HCT116 (cell line): ENCODE results near the gene SMARCA2. TPM values are rescaled to one million over a fixed set of nuclear protein-coding genes. Genes with fewer than 3 reads are reported as not detected.

Experiments used
- ATAC-seq: fragments of 200-7000 bp; cut with Tn5 transposase; 2 replicates; pipeline ENCODE4 v1.9.1; 2020; ENCODE audit warnings: mild to moderate bottlenecking, moderate library complexity
- BruUV-seq: library from RNA; stranded (reverse); fragments of 400-500 nt; replicated peaks from 2 replicates; lab custom pipeline; 2021; lab: Mats Ljungman, UMichigan
- CTCF ChIA-PET: fragments of 300-600 bp; sonication (Branson Sonifier 250); formaldehyde crosslinking; loops from one replicate; lab custom pipeline; 2021; ENCODE audit warnings: antibody characterized with exemption; lab: Charles Lee
- POLR2A ChIA-PET: fragments of 300-600, 350-600 bp; sonication (Branson Sonifier 250); formaldehyde crosslinking; loops from one replicate; lab custom pipeline; 2021; ENCODE audit warnings: antibody characterized with exemption; lab: Charles Lee
- RAD21 ChIA-PET, 2 experiments: fragments of 300-600 bp; sonication (Branson Sonifier 250); formaldehyde crosslinking; loops; one replicate each; lab custom pipeline; 2023; ENCODE audit warnings: low total read pairs in 2 of 2; ENCODE audit not compliant: uncharacterized antibody in 2 of 2, unreplicated experiment in 2 of 2, low non-redundant PET in 1 of 2; lab: Charles Lee
- DNase-seq: peaks from one replicate; pipeline ENCODE4 v3.0.0-alpha.2; 2010; ENCODE audit warnings: low read depth, low spot score
- H2AFZ ChIP-seq: fragments of 200-600 bp; shearing (Covaris generic), sonication (generic); 2 replicates; pipeline ENCODE4 v1.6.1; 2017; ENCODE audit warnings: low read depth, mixed run types, mixed read lengths, antibody characterized with exemption, low read length; ENCODE audit not compliant: poor library complexity, severe bottlenecking
- H3K27ac ChIP-seq: 2 replicates; pipeline ENCODE4 v1.5.1; 2012; ENCODE audit warnings: low read depth, low read length
- H3K27me3 ChIP-seq: fragments of 200-600 bp; sonication (generic); 2 replicates; pipeline ENCODE4 v1.6.1; 2016; ENCODE audit warnings: mixed run types, low read length, mixed read lengths; ENCODE audit not compliant: insufficient read depth
- H3K36me3 ChIP-seq, 2 experiments: fragments of 200-500 bp in 1 of 2; fragments of 200-600 bp in 1 of 2; sonication (Bioruptor generic) in 1 of 2; sonication (generic) in 1 of 2; 2 replicates each; pipeline versions ENCODE4 v1.5.1 to v1.6.1; 2014 to 2016; ENCODE audit warnings: low read length in 2 of 2, inconsistent platforms in 1 of 2, mixed read lengths in 1 of 2, mixed run types in 1 of 2; ENCODE audit not compliant: insufficient read depth in 2 of 2, control insufficient read depth in 1 of 2
- H3K4me1 ChIP-seq, 2 experiments: fragments of 200-600 bp in 1 of 2; sonication (generic) in 1 of 2; 2 replicates each; pipeline versions ENCODE4 v1.5.1 to v1.6.1; 2012 to 2017; ENCODE audit warnings: low read length in 2 of 2, inconsistent platforms in 1 of 2, mild to moderate bottlenecking in 1 of 2, mixed read lengths in 1 of 2, mixed run types in 1 of 2, moderate library complexity in 1 of 2; ENCODE audit not compliant: insufficient read depth in 2 of 2, control insufficient read depth in 1 of 2
- H3K4me2 ChIP-seq: fragments of 200-600 bp; sonication (generic); 2 replicates; pipeline ENCODE4 v1.6.1; 2017; ENCODE audit warnings: mixed run types, low read length, mixed read lengths
- H3K4me3 ChIP-seq, 2 experiments: fragments of 200-600 bp in 1 of 2; sonication (generic) in 1 of 2; replicated peaks in 1 of 2; 2 replicates each; pipeline ENCODE4 v1.5.1; 2011 to 2016; ENCODE audit warnings: low read length in 2 of 2, control low read depth in 1 of 2, low read depth in 1 of 2, mild to moderate bottlenecking in 1 of 2, mixed read lengths in 1 of 2, mixed run types in 1 of 2
- H3K79me2 ChIP-seq: fragments of 200-600 bp; sonication (generic); 2 replicates; pipeline ENCODE4 v1.6.1; 2017; ENCODE audit warnings: mild to moderate bottlenecking, mixed run types, low read length, moderate library complexity, mixed read lengths; ENCODE audit not compliant: insufficient read depth
- H3K9ac ChIP-seq: fragments of 200-600 bp; sonication (generic); 2 replicates; pipeline ENCODE4 v1.6.1; 2016; ENCODE audit warnings: low read length, mixed read lengths
- H3K9me2 ChIP-seq: fragments of 200-600 bp; sonication (generic), shearing (Covaris generic); 2 replicates; pipeline ENCODE4 v1.6.1; 2017; ENCODE audit warnings: mixed run types, mild to moderate bottlenecking, moderate library complexity; ENCODE audit not compliant: insufficient read depth
- H3K9me3 ChIP-seq, 2 experiments: fragments of 200-500 bp in 1 of 2; fragments of 200-600 bp in 1 of 2; sonication (Bioruptor generic) in 1 of 2; sonication (generic) in 1 of 2; 2 replicates each; pipeline ENCODE4 v1.6.1; 2014 to 2017; ENCODE audit warnings: low read length in 2 of 2, mixed read lengths in 2 of 2, inconsistent platforms in 1 of 2, low read depth in 1 of 2, mild to moderate bottlenecking in 1 of 2, mixed run types in 1 of 2, moderate library complexity in 1 of 2; ENCODE audit not compliant: control insufficient read depth in 1 of 2, insufficient read depth in 1 of 2
- H4K20me1 ChIP-seq: fragments of 200-600 bp; sonication (generic), shearing (Covaris generic); 2 replicates; pipeline ENCODE4 v1.6.1; 2017; ENCODE audit warnings: mixed run types, mild to moderate bottlenecking, moderate library complexity; ENCODE audit not compliant: insufficient read depth
- CBX3 ChIP-seq: IDR thresholded peaks from 2 replicates; pipeline ENCODE4 v1.6.1; 2012; ENCODE audit warnings: low read depth
- CEBPB ChIP-seq: IDR thresholded peaks from 2 replicates; pipeline ENCODE4 v1.6.1; 2012; ENCODE audit warnings: low read depth
- EGR1 ChIP-seq: IDR thresholded peaks from 2 replicates; pipeline ENCODE4 v1.6.1; 2012; ENCODE audit warnings: low read depth
- ELF1 ChIP-seq: IDR thresholded peaks from 2 replicates; pipeline ENCODE4 v1.6.1; 2012; ENCODE audit warnings: low read depth, borderline replicate concordance
- EZH2 ChIP-seq: fragments of 200-600 bp; sonication (generic); IDR thresholded peaks from 2 replicates; pipeline ENCODE4 v1.6.1; 2017; ENCODE audit warnings: antibody characterized with exemption, mixed run types
- EZH2phosphoT487 ChIP-seq: fragments of 200-600 bp; IDR thresholded peaks from 2 replicates; pipeline ENCODE4 v1.6.1; 2018; ENCODE audit warnings: antibody characterized with exemption, borderline replicate concordance
- FOSL1 ChIP-seq: IDR thresholded peaks from 2 replicates; pipeline ENCODE4 v1.6.1; 2012; ENCODE audit warnings: low read depth
- POLR2A ChIP-seq: IDR thresholded peaks from 2 replicates; pipeline ENCODE4 v1.7.0; 2011; ENCODE audit warnings: borderline replicate concordance; ENCODE audit not compliant: insufficient read depth, insufficient read length; ENCODE audit errors: extremely low read depth
- POLR2AphosphoS5 ChIP-seq: IDR thresholded peaks from 2 replicates; pipeline ENCODE4 v1.6.1; 2011; ENCODE audit warnings: mild to moderate bottlenecking, low read depth, low read length, moderate library complexity
- SIN3A ChIP-seq: IDR thresholded peaks from 2 replicates; pipeline ENCODE4 v1.6.1; 2012; ENCODE audit warnings: low read depth
- SP1 ChIP-seq: IDR thresholded peaks from 2 replicates; pipeline ENCODE4 v1.6.1; 2012; ENCODE audit warnings: low read depth
- SRF ChIP-seq: IDR thresholded peaks from 2 replicates; pipeline ENCODE4 v1.6.1; 2012; ENCODE audit warnings: low read depth
- ZNF274 ChIP-seq: fragments of 200-500 bp; sonication (Bioruptor generic); IDR thresholded peaks from 2 replicates; pipeline ENCODE4 v1.6.1; 2014; ENCODE audit warnings: mild to moderate bottlenecking, low read depth, low read length, inconsistent platforms
- intact Hi-C: fragments of 100-400 bp; cut with micrococcal nuclease; formaldehyde crosslinking; loops from 2 replicates; pipeline ENCODE4 v1.10.0; 2022
- total RNA-seq: library from RNA; stranded (reverse); gene quantifications from one replicate; pipeline ENCODE4 v1.2.1, GENCODE V29; 2021; ENCODE audit not compliant: unreplicated experiment
- TF ChIP-seq, protein P1 (sequence below): IDR thresholded peaks from 2 replicates; pipeline ENCODE4 v1.6.1; 2012
- TF ChIP-seq, protein P2 (sequence below): IDR thresholded peaks from 2 replicates; pipeline ENCODE4 v1.6.1; 2011; ENCODE audit warnings: mild to moderate bottlenecking, low read length, moderate library complexity; ENCODE audit not compliant: insufficient replicate concordance; ENCODE audit errors: extremely low read depth
- TF ChIP-seq, protein P3 (sequence below), 3 experiments: fragments of 200-600 bp in 1 of 3; sonication (generic) in 1 of 3; IDR thresholded peaks in 2 of 3; conservative IDR thresholded peaks in 1 of 3; 2 replicates each; pipeline ENCODE4 v1.5.1; 2012 to 2017; ENCODE audit warnings: low read depth in 2 of 3, low read length in 2 of 3, antibody characterized with exemption in 1 of 3, borderline replicate concordance in 1 of 3, control low read depth in 1 of 3, mild to moderate bottlenecking in 1 of 3, mixed read lengths in 1 of 3, mixed run types in 1 of 3, moderate library complexity in 1 of 3; ENCODE audit not compliant: insufficient read depth in 1 of 3

The SMARCA2 gene
- total RNA-seq, 1 experiment from 2014 or later: 14.7 TPM

DNA sequence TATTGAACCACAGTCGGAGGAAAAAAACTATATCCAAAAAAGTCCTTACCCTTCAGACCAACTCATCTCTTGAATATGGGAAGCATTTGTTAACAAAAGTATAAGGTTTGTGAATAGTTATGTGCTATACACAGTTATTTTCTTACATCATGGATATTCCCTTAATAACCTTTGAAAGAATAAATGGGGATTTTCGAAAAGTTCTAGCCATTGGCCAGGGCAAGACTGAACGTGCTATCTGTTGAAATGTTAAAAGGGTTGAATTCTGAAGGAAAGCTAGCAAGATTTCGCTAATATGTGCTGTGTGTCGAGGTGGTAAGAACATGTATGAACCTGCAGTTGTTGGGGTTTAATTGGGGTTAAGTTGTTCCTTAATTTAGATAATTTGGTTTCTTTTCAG is 140.8 kb downstream of the SMARCA2 start:
- POLR2A ChIA-PET: no interaction called here
- CTCF ChIA-PET: no interaction called here
- no peaks in the 10 kb centered on the region for H4K20me1 ChIP-seq
- BruUV-seq: no TSS peak
- no peaks in the 10 kb centered on the region for H3K9me3 ChIP-seq
- H3K27ac ChIP-seq: no peak overlapping the region
- H2AFZ ChIP-seq: no peak overlapping the region
- no peaks in the 10 kb centered on the region for H3K4me1 ChIP-seq
- H3K4me3 ChIP-seq: no peak overlapping the region
- no peaks in the 10 kb centered on the region for H3K79me2 ChIP-seq
- intact Hi-C loops: no loop called here
- ATAC-seq (no peak), DNase-seq (no peak)
- no peaks in the 10 kb centered on the region for H3K27me3 ChIP-seq
- H3K9ac ChIP-seq: no peak overlapping the region
- TF ChIP-seq CBX3 (no peak), SP1 (no peak), POLR2A (no peak), EGR1 (no peak), ELF1 (no peak), EZH2 (no peak), SIN3A (no peak), FOSL1 (no peak), POLR2AphosphoS5 (no peak), ZNF274 (no peak), CEBPB (no peak), SRF (no peak), EZH2phosphoT487 (no peak)
- TF ChIP-seq, protein P1, sequence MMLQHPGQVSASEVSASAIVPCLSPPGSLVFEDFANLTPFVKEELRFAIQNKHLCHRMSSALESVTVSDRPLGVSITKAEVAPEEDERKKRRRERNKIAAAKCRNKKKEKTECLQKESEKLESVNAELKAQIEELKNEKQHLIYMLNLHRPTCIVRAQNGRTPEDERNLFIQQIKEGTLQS: no peak
- TF ChIP-seq, protein P2, sequence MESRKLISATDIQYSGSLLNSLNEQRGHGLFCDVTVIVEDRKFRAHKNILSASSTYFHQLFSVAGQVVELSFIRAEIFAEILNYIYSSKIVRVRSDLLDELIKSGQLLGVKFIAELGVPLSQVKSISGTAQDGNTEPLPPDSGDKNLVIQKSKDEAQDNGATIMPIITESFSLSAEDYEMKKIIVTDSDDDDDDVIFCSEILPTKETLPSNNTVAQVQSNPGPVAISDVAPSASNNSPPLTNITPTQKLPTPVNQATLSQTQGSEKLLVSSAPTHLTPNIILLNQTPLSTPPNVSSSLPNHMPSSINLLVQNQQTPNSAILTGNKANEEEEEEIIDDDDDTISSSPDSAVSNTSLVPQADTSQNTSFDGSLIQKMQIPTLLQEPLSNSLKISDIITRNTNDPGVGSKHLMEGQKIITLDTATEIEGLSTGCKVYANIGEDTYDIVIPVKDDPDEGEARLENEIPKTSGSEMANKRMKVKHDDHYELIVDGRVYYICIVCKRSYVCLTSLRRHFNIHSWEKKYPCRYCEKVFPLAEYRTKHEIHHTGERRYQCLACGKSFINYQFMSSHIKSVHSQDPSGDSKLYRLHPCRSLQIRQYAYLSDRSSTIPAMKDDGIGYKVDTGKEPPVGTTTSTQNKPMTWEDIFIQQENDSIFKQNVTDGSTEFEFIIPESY: no peak
- TF ChIP-seq, protein P3, sequence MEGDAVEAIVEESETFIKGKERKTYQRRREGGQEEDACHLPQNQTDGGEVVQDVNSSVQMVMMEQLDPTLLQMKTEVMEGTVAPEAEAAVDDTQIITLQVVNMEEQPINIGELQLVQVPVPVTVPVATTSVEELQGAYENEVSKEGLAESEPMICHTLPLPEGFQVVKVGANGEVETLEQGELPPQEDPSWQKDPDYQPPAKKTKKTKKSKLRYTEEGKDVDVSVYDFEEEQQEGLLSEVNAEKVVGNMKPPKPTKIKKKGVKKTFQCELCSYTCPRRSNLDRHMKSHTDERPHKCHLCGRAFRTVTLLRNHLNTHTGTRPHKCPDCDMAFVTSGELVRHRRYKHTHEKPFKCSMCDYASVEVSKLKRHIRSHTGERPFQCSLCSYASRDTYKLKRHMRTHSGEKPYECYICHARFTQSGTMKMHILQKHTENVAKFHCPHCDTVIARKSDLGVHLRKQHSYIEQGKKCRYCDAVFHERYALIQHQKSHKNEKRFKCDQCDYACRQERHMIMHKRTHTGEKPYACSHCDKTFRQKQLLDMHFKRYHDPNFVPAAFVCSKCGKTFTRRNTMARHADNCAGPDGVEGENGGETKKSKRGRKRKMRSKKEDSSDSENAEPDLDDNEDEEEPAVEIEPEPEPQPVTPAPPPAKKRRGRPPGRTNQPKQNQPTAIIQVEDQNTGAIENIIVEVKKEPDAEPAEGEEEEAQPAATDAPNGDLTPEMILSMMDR (IDR thresholded peaks at IDR 0.05 in 2 of 3, conservative IDR thresholded peaks at IDR 0.05 in 1 of 3; ENCODE audit: borderline replicate concordance in 1 of 3, insufficient read depth in 1 of 3, low read depth in 2 of 3, low read length in 2 of 3): no peak
- no peak overlapping the region for H3K4me2 ChIP-seq
- RAD21 ChIA-PET: no interaction called here
- H3K36me3 ChIP-seq: no peaks in the 10 kb centered on the region
- H3K9me2 ChIP-seq: no peaks in the 10 kb centered on the region
